Measurements from ENCODE around the gene STK16. TPM values are rescaled to one million over a fixed set of nuclear protein-coding genes. Genes with fewer than 3 reads are reported as not detected.
A peak's percentile ranks its signal among the peaks of the same experiment; 100 is the strongest.
"Not testable (repeated sequence)": the region's sequence is repeated elsewhere in the genome, so short reads cannot be mapped to it uniquely, and the experiment has no call there.

Gene STK16
- total RNA-seq, 1 donor from 2014 or later = 16.4 TPM

GRCh38 chr2:219254590-219255201, 9.4 kb downstream of the STK16 start:
- peak; percentile 22 for ATAC-seq
- intact Hi-C loops (cut with micrococcal nuclease) = no loop called here
- DNase-seq = no peak

- ATAC-seq; intact Hi-C loops (cut with micrococcal nuclease): not testable (repeated sequence)
Measured at GRCh38 chr2:219258942-219259341, 13.7 kb downstream of the STK16 start.

GRCh38 chr2:219261024-219261855, 16.0 kb downstream of the STK16 start:
- DNase-seq (no peak), ATAC-seq (no peak)
- intact Hi-C loops (cut with micrococcal nuclease) = no loop called here

More at GRCh38 chr2:219258942-219259341, 13.7 kb downstream of the STK16 start:
- not testable (repeated sequence) for DNase-seq

GRCh38 chr2:219266232-219266631, 21.0 kb downstream of the STK16 start:
- DNase-seq = no peak
- ATAC-seq = no peak
- intact Hi-C loops (cut with micrococcal nuclease) = no loop called here

- ATAC-seq = no peak
- no peak for DNase-seq
- intact Hi-C loops (cut with micrococcal nuclease) = no loop called here
Measured at GRCh38 chr2:219266886-219267285, 21.6 kb downstream of the STK16 start.

GRCh38 chr2:219268294-219268693, 23.0 kb downstream of the STK16 start:
- intact Hi-C loops (cut with micrococcal nuclease) = no loop called here
- no peak for ATAC-seq
- no peak for DNase-seq

GRCh38 chr2:219269362-219270054, 24.2 kb downstream of the STK16 start:
- peak; percentile 72 for ATAC-seq
- DNase-seq = peak; percentile 49
- intact Hi-C loops (cut with micrococcal nuclease) = no loop called here

GRCh38 chr2:219270055-219270372, 24.7 kb downstream of the STK16 start:
- no peak for ATAC-seq
- DNase-seq = no peak
- intact Hi-C loops (cut with micrococcal nuclease) = no loop called here

- DNase-seq (no peak), ATAC-seq (no peak)
- intact Hi-C loops (cut with micrococcal nuclease) = no loop called here
Measured at GRCh38 chr2:219271021-219271420, 25.7 kb downstream of the STK16 start.

GRCh38 chr2:219272356-219272755, 27.1 kb downstream of the STK16 start:
- intact Hi-C loops (cut with micrococcal nuclease) = no loop called here
- DNase-seq (no peak), ATAC-seq (no peak)

GRCh38 chr2:219272995-219273394, 27.7 kb downstream of the STK16 start:
- intact Hi-C loops (cut with micrococcal nuclease) = no loop called here
- no peak for DNase-seq
- no peak for ATAC-seq

- DNase-seq = no peak
- ATAC-seq = no peak
- intact Hi-C loops (cut with micrococcal nuclease) = no loop called here
Measured at GRCh38 chr2:219273937-219274336, 28.7 kb downstream of the STK16 start.

GRCh38 chr2:219274361-219274921, 29.2 kb downstream of the STK16 start:
- ATAC-seq (peak; percentile 49), DNase-seq (no peak)
- intact Hi-C loops (cut with micrococcal nuclease) = no loop called here

GRCh38 chr2:219277703-219278654, 32.7 kb downstream of the STK16 start:
- peak; percentile 82 for DNase-seq
- intact Hi-C loops (cut with micrococcal nuclease) = no loop called here
- ATAC-seq = peak; percentile 33

- intact Hi-C loops (cut with micrococcal nuclease) = no loop called here
- no peak for DNase-seq
Measured at GRCh38 chr2:219278655-219279150, 33.4 kb downstream of the STK16 start.

GRCh38 chr2:219279151-219279915, 34.1 kb downstream of the STK16 start, which contains the start of gene DNAJB2:
TSS of gene DNAJB2 (plus strand) at chr2:219279366. CDS start at chr2:219279834, 468 bp downstream.
- peak; percentile 95 for ATAC-seq
- intact Hi-C loops (cut with micrococcal nuclease) = no loop called here
- peak; percentile 99 for DNase-seq

More at GRCh38 chr2:219278655-219279150, 33.4 kb downstream of the STK16 start:
- peak; percentile 48 for ATAC-seq

GRCh38 chr2:219279916-219280516, 34.7 kb downstream of the STK16 start:
- no peak for ATAC-seq
- intact Hi-C loops (cut with micrococcal nuclease) = no loop called here
- no peak for DNase-seq
